GM12891 (cell line): ENCODE data around the gene FAT4.

Experiments used
- POLR2A ChIP-seq: IDR thresholded peaks from 2 replicates; pipeline ENCODE4 v1.6.1; 2011; ENCODE audit warnings: low read depth, low read length, control low read depth
- POLR2AphosphoS5 ChIP-seq: IDR thresholded peaks from 2 replicates; pipeline ENCODE4 v1.6.1; 2011; ENCODE audit warnings: low read depth, low read length, control low read depth
- TAF1 ChIP-seq: IDR thresholded peaks from 2 replicates; pipeline ENCODE4 v1.6.1; 2011; ENCODE audit warnings: low read depth, low read length, control low read depth

DNA sequence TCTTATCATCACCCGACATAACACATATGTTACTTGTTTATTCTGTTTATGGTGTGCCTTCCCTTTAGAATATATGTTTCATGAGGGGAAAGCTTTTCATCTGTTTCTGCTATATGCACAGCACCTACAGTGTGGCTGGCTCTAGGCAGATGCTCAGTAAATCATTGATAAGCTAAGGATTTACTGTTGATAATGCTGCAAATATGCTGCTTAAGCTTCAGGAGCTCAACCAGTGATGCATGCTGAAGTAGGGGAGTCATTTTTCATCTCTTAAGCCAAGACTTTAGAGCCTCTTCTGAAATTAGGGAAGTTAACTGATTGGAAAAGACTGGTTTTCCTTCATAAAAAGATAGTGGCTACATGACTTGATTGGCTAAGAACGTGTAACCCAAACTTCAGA, 16.4 kb downstream of the FAT4 start:
- TF ChIP-seq POLR2A: no peak
- no peak for TF ChIP-seq POLR2AphosphoS5
- no peak for TF ChIP-seq TAF1
